ENCODE results near the gene EPHB4. TPM values are rescaled to one million over a fixed set of nuclear protein-coding genes. Genes with fewer than 3 reads are reported as not detected.

Gene EPHB4
- total and polyA plus RNA-seq, 2 of the 8 experiments (the other 6 are each of a cell fraction or from before 2014, with no cell fraction given), result 85.0 to 113 TPM

- TF ChIP-seq RAD21 (IDR thresholded peaks at IDR 0.05 in 1 of 2, conservative IDR thresholded peaks at IDR 0.05 in 1 of 2; ENCODE audit: low read depth in 2 of 2, low read length in 2 of 2) (no peak), BACH1 (IDR thresholded peaks at IDR 0.05; ENCODE audit: low read length) (no peak), MAX (IDR thresholded peaks at IDR 0.05) (no peak), JUND (IDR thresholded peaks at IDR 0.05; ENCODE audit: low read length) (no peak), BCL11A (IDR thresholded peaks at IDR 0.05; ENCODE audit: low read depth in 2 of 2, low read length in 2 of 2) (no peak), RXRA (IDR thresholded peaks at IDR 0.05; ENCODE audit: insufficient read depth, low read depth, low read length) (no peak)
These were observed 12.0 kb upstream of the EPHB4 start (continued) for GRCh38 chr7:100839361-100839760.

Measured in H1 (cell line).